ENCODE results near the gene MXI1. TPM values are rescaled to one million over a fixed set of nuclear protein-coding genes. Genes with fewer than 3 reads are reported as not detected.

MXI1 gene
- total and polyA plus RNA-seq, 7 donors: 52.2 to 148 (median 92.0) TPM

DNA sequence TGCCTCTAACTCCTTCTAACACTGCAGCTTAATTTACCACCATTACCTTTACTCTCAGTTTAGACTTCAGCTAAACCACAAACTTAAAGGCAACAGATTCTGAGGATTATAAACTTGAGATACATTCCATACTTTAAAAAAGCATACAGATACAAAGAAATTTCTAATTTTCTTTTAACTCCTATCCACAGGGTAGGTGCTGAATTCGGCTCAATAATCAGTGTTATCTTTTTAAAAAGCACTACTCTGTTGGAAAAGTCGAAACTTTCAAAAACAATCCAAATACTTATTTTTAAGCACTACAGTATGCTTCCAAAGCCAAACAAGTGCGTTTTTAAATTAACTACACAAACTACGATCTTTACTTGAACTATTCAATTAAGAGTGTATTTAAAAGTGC is 96.3 kb downstream of the MXI1 start:
- Histone ChIP-seq H3K4me3 (peak overlapping the region; percentile 79 to 97 (median 94)), H3K4me1 (peaks cover 0 to 60% (median 45%) of the 10 kb centered on the region in 4 donors), H3K36me3 (peaks cover 0 to 45% (median 15%) of the 10 kb centered on the region in 4 donors), H3K27ac (peak overlapping the region; percentile 94 to 97 (median 96)), H3K27me3 (no peaks in the 10 kb centered on the region), H3K9me3 (no peaks in the 10 kb centered on the region)
- intact Hi-C loops (cut with DNase I): loop anchor here (1.0 kb wide), 1 partner anchor 194 kb away; the partner anchor contains the start of gene DUSP5
- WGBS, 2 donors: 2 to 15% methylated on average over 4 of the region's 4 CpGs
- TF ChIP-seq POLR2A (IDR thresholded peaks at IDR 0.05) (no peak), POLR2AphosphoS5 (IDR thresholded peaks at IDR 0.05) (no peak), EP300 (IDR thresholded peaks at IDR 0.05) (no peak)
- TF ChIP-seq, protein P1, sequence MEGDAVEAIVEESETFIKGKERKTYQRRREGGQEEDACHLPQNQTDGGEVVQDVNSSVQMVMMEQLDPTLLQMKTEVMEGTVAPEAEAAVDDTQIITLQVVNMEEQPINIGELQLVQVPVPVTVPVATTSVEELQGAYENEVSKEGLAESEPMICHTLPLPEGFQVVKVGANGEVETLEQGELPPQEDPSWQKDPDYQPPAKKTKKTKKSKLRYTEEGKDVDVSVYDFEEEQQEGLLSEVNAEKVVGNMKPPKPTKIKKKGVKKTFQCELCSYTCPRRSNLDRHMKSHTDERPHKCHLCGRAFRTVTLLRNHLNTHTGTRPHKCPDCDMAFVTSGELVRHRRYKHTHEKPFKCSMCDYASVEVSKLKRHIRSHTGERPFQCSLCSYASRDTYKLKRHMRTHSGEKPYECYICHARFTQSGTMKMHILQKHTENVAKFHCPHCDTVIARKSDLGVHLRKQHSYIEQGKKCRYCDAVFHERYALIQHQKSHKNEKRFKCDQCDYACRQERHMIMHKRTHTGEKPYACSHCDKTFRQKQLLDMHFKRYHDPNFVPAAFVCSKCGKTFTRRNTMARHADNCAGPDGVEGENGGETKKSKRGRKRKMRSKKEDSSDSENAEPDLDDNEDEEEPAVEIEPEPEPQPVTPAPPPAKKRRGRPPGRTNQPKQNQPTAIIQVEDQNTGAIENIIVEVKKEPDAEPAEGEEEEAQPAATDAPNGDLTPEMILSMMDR (IDR thresholded peaks at IDR 0.05): no peak
- DNase-seq: no peak

DNA sequence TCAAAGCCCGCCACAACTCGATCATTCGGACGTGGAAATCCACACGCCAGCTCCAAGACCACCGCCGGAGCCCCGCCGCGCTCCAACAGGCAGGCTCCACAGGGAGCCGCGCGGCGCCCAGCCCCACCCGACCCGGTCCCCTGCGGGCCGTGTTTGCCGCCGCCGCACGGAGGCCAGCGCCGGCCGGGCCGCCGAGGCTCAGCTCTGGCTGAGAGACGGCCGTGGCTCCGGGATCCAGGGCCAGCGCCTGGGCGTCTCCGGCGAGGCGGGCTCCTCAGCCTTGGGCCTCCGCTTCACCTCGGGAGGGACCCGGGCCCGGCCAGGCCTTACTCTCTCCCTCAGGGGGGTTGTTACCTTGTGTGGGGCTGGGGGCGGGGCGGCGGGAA is 97.0 kb downstream of the MXI1 start:
- H3K4me3 ChIP-seq: peak overlapping the region; percentile 79 to 97 (median 94)
- no peaks in the 10 kb centered on the region for H3K9me3 ChIP-seq
- no peaks in the 10 kb centered on the region for H3K27me3 ChIP-seq
- DNase-seq: peak; percentile 71
- H3K36me3 ChIP-seq: peaks cover 0 to 38% (median 15%) of the 10 kb centered on the region in 4 donors
- TF ChIP-seq, protein P1 (IDR thresholded peaks at IDR 0.05): peak in 1 of 4 experiments; percentile 8
- TF ChIP-seq POLR2AphosphoS5 (IDR thresholded peaks at IDR 0.05): no peak
- intact Hi-C loops (cut with DNase I): loop anchor here (1.0 kb wide), 1 partner anchor 193 kb away; the partner anchor contains the start of gene DUSP5
- peaks cover 0 to 53% (median 42%) of the 10 kb centered on the region in 4 donors for H3K4me1 ChIP-seq
- WGBS, 2 donors: 0% methylated on average over 42 of the region's 42 CpGs
- peak overlapping the region; percentile 94 to 97 (median 96) for H3K27ac ChIP-seq

GRCh38 chr10:110304780-110305421 is 97.5 kb downstream of the MXI1 start, which contains the start of gene SMNDC1:
Gene SMNDC1 (minus strand): TSS chr10:110304920. CDS start chr10:110303587, 1,333 bp downstream.
- H3K9me3 ChIP-seq: no peaks in the 10 kb centered on the region
- 0 to 1% methylated on average over 42 of the region's 42 CpGs for WGBS, 2 donors
- H3K4me1 ChIP-seq: peaks cover 0 to 47% (median 39%) of the 10 kb centered on the region in 4 donors
- H3K27me3 ChIP-seq: no peaks in the 10 kb centered on the region
- H3K27ac ChIP-seq: peak within 1 kb of the TSS; percentile 94 to 97 (median 96)
- TF ChIP-seq EP300 (IDR thresholded peaks at IDR 0.05) (peak in 1 of 4 donors; percentile 45), POLR2AphosphoS5 (IDR thresholded peaks at IDR 0.05) (peak; percentile 88 to 96 (median 94)), POLR2A (IDR thresholded peaks at IDR 0.05) (peak; percentile 65 to 78)
- TF ChIP-seq, protein P1 (IDR thresholded peaks at IDR 0.05): no peak
- intact Hi-C loops (cut with DNase I): loop anchor here (1.0 kb wide), 1 partner anchor 192 kb away; the partner anchor contains the start of gene DUSP5
- H3K4me3 ChIP-seq: peak within 1 kb of the TSS; percentile 79 to 97 (median 94)
- peak; percentile 99 for DNase-seq
- H3K36me3 ChIP-seq: peaks cover 0 to 33% (median 13%) of the 10 kb centered on the region in 4 donors

DNA sequence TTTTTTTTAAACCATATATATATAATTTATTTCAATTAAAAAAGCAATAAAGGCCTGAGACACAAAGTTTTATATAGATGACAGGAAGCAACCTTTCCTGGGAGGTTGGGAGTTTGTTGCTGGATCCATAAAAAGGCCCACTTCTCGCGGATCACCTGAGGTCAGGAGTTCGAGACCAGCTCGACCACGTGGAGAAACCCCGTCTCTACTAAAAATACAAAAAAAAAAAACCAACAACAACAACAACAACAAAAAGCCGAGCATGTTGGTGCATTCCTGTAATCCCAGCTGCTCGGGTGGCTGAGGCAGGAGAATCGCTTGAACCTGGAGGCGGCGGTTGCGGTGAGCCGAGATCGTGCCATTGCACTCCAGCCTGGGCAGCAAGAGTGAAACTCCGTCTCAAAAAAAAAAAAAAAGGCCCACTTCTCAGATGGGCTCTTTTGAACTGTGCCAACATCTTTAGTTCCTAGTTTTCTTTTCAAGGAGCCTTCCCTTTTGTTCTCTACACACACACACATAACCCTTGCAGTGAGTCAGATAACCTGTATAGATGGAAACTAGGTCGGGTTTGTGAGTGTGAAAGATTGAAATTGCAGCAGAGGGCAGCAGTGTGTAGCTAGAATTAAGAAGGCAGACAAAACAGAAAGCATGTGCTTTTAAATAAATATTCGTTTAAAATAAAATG is 98.5 kb downstream of the MXI1 start:
- intact Hi-C loops (cut with DNase I): loop anchor here (1.0 kb wide), 2 partner anchors 241 to 261 kb away; partner anchors contain the start of gene SMC3
- Histone ChIP-seq H3K27me3 (no peaks in the 10 kb centered on the region), H3K4me3 (peak overlapping the region in 1 of 4 donors; percentile 1), H3K27ac (peak overlapping the region; percentile 94 to 97 (median 96)), H3K9me3 (no peaks in the 10 kb centered on the region), H3K36me3 (peaks cover 0 to 23% (median 7%) of the 10 kb centered on the region in 4 donors), H3K4me1 (peaks cover 0 to 38% (median 31%) of the 10 kb centered on the region in 4 donors)
- TF ChIP-seq POLR2A (IDR thresholded peaks at IDR 0.05): no peak
- no peak for TF ChIP-seq EP300 (IDR thresholded peaks at IDR 0.05)
- TF ChIP-seq, protein P1 (IDR thresholded peaks at IDR 0.05): peak; percentile 43 to 72 (median 55)
- peak in 1 of 4 donors; percentile 24 for TF ChIP-seq POLR2AphosphoS5 (IDR thresholded peaks at IDR 0.05)
- no peak for DNase-seq
- WGBS, 2 donors: 64 to 68% methylated on average over 17 of the region's 17 CpGs

Data from sigmoid colon (tissue), 7 donors.